ENCODE results near the gene SNAPIN.

Gene SNAPIN

GRCh38 chr1:153711026-153711425, 52.5 kb downstream of the SNAPIN start:
- TF ChIP-seq EZH2phosphoT487 (IDR thresholded peaks at IDR 0.05; ENCODE audit: low read depth) (no peak), CTCF (IDR thresholded peaks at IDR 0.05; ENCODE audit: low read depth, low read length) (no peak)
- Histone ChIP-seq H3K27me3 (ENCODE audit: low read depth, low read length) (no peaks in the 10 kb centered on the region), H4K20me1 (ENCODE audit: insufficient read depth, low read length) (no peaks in the 10 kb centered on the region), H3K9me3 (ENCODE audit: insufficient read depth, low read length) (no peaks in the 10 kb centered on the region), H2AFZ (ENCODE audit: low read depth, low read length) (no peak overlapping the region), H3K27ac (ENCODE audit: low read length) (no peak overlapping the region), H3K4me2 (ENCODE audit: low read length) (no peak overlapping the region), H3K4me1 (ENCODE audit: low read length) (no peaks in the 10 kb centered on the region), H3K4me3 (ENCODE audit: low read length) (no peak overlapping the region), H3K9ac (ENCODE audit: low read length) (no peak overlapping the region), H3K79me2 (ENCODE audit: low read length) (no peaks in the 10 kb centered on the region), H3K36me3 (replicated peaks; ENCODE audit: low read depth, low read length) (no peaks in the 10 kb centered on the region)

Measured in OCI-LY3 (cell line).